RPMI7951 (cell line): Measurements from ENCODE around the gene RIBC1. TPM values are rescaled to one million over a fixed set of nuclear protein-coding genes. Genes with fewer than 3 reads are reported as not detected.

Experiments used
- total RNA-seq: library from RNA; depleted of rRNA; stranded (reverse); fragments of >200 nt; shearing (Covaris generic); gene quantifications from 2 replicates; pipeline ENCODE4 v1.2.3, GENCODE V29; 2014; rRNA removed

RIBC1 gene
- total RNA-seq, 1 experiment from 2014 or later: 1.6 TPM

Other genes with a start within 250 kb of the RIBC1 start
- gene KDM5C, start 197.7 kb upstream of the RIBC1 start, total RNA-seq: 67.0 and 120 TPM in 2 replicates
- 28.4 and 42.4 TPM in 2 replicates for gene IQSEC2, start 141.3 kb upstream of the RIBC1 start, total RNA-seq
- gene SMC1A, start 219 bp upstream of the RIBC1 start, total RNA-seq: 29.2 and 37.6 TPM in 2 replicates
- gene HSD17B10, start 11.5 kb downstream of the RIBC1 start, total RNA-seq: 139 and 144 TPM in 2 replicates